HG02870 (cell line): ENCODE measurements around the gene SAG.

Source experiments
- ATAC-seq: cut with Tn5 transposase; IDR thresholded peaks from one replicate; pipeline ENCODE4 v1.9.1; 2021; ENCODE audit warnings: mild to moderate bottlenecking, moderate library complexity; ENCODE audit not compliant: unreplicated experiment

Gene SAG

DNA sequence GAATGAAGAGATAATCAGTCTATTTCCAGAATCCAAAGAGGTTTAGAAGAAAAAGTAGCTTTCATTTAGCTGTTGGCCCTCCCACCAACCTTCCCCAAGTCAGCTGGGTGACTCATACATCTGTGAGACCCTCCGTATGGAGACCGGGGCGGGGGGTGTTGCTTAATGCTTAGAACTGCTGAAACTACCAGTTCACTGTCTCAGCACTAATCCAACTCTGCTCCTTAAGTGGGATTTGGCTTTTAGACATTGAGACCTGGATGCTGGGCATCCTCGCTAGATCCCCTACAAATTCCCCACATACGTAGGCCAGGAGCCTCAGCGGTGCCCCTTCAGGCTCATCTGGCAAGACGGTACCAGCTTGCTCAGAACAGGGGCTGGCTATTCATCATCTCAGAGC is at the start of gene SAG:
TSS of gene SAG (plus strand) at position 252 of the 400 bp plus-strand sequence. CDS start 1,374 bp downstream, outside the sequence.
- ATAC-seq: no peak

DNA sequence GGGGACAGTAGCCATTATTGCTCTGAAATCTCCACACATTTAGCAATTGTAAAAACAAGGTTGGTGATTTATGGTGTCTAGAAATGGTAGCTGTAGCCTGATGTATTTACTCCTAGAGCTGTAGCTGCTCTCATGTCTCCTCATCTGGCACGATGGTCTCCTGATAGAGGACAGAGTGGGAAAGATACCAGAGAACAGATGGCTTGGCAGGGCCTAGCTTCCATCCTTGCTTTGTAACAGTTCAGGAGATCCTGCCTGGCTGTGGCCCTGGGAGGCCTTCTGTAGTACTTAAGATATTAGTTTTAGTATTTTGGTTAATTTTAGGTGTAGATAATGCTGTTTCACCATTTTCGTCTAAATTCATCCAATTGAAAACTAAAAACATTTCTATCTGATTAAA is 49.4 kb upstream of the SAG start:
- no peak for ATAC-seq

DNA sequence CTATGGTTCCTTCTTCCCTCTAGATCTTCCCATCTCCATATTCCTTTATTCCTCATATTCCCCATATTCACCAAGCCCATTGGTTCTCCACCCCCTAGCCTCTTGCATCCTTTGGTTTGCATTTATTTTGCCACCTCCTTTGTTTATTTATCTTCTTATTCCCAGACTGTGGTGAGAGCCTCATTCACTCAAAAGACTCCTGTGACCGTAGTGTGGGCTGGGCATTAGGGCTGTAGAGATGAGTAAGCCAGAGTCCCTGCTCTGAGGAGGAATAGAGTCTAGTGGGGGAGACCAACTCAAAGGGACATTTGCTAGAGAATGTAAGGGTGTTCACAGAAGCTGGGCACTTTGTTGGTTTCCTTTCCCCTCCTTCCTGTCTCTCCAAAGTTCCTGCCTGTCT is 47.9 kb upstream of the SAG start:
- ATAC-seq: no peak

DNA sequence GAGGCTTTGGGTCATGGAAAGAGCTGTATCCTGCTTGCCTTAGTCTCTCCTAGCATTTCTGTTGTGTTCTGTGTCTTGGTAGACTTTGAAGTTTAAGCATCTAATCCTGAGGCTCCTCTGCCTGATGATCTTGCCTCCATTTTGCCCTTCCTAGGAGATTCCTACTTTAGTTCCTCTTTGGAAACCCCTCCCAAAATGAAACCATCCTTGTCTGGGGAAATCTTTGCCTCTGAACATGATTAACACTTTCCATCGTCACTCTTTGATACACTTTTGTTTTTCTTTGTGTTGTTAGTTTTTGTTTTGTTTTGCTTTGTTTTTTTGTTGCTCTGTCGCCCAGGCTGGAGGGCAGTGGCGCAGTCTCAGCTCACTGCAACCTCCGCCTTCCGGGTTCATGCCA is 47.0 kb upstream of the SAG start:
- no peak for ATAC-seq

DNA sequence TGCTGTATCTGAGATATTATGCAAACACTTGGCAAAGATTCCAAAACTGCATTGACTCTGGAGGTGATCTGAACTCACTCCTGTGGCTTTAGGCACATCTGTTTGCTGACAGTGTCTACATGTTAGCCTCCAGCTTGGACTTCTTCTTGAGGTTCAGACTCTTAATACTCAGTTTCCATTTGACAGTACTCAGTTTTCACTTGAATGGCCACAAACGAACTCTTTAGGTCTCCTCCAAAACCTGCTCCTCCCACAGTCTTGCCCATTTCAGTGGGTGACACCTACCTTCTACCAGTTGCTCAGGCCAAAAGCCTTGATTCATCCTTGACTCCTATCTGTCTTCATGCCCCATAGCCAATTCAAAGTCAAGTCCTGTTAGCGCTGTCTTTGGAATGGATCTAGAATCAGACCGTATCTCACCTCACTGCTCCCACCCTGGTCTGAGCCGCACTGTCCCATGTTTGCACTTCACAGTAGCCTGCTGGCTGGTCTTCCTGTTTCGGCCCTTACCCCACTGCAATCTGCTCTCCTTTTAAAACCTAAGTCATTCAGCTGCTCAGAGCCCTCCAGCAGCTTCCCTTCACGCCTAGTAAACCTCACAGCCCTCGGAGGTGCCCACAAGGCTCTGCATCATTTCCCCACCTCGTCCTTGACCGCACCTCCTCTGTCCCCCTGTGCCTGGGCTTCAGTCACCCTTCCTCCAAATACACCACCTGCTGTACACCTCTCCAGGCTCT is 45.6 kb upstream of the SAG start:
- ATAC-seq: peak; percentile 61

DNA sequence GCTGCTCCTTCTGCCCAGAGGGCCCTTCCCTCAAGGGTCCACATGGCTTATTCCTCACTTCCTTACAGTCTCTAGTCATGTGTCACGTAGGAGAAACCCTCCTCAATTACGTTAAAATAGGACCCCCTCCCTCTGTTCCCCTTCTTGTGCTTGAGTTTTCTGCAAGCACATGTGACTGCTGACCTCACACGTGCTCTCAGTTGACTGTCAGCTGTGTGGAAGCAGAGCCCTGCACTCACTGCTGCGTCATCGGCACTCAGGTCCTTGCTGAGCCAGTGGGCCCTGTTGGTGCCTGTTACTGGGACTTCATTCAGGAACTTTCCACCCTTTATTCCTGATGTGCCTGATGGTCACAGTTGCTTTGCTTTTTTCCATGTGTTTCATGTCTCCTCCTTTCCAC is 45.1 kb upstream of the SAG start:
- ATAC-seq: no peak

DNA sequence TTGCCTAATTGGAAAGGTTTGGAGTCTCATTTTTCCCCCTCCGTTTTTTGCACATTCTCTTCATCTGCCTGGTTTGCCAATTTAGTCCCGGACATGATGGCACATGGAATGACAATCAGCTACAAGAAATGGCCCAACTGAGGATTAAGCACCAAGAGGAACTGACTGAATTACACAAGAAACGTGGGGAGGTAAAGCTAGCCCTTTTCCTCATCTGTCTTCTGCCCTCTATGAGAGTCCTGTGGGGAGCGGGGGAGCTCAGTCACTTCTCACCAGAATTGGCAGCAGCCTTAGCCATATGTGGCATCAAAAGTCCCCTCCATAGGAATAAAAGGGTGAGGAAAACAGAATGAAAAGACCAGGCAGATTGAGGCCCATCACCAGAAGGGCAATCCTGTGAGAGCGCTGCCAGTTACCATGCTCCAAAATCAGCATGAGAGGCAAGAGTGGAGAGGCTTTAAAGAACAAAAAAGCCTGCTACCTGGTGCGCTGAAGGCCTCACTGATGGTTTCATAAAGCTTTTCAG is 44.5 kb upstream of the SAG start:
- no peak for ATAC-seq

DNA sequence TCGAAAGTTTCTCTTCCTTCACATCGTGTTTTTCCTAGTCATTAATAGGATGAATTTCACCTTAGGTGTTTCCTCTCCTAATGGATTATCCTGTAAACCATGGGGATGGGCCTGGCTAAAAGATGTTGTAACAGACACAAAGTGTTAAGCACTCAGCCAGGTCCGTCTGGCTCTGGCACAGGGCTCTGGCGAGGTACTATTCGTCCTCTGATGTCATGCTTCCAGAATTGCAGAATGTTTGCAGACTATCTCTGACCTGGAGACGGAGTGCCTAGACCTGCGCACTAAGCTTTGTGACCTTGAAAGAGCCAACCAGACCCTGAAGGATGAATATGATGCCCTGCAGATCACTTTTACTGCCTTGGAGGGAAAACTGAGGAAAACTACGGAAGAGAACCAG is 42.9 kb upstream of the SAG start:
- ATAC-seq: no peak

DNA sequence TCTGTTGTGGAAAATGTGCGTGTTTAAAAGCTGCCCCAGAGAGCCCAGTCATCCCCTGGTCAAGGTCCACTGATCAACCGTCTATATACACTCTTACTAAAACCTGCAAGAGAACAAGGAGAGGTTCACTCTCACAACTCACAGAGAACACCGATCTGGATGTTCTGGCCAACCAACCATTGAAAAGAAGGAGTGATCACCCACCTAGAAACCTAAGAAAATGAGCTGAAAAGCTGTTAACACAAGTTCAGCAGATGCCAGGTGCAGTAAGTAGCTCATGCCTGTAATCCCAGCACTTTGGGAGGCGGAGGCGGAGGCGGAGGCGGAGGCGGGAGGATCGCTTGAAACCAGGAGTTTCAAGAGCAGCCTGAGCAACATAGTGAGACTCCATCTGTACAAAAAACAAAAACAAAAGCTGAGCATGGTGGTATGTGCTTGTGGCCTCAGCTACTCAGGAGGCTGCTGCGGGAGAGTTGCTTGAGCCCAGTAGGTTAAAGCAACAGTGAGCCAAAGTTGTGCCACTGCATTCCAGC is 41.7 kb upstream of the SAG start:
- ATAC-seq: peak; percentile 38

DNA sequence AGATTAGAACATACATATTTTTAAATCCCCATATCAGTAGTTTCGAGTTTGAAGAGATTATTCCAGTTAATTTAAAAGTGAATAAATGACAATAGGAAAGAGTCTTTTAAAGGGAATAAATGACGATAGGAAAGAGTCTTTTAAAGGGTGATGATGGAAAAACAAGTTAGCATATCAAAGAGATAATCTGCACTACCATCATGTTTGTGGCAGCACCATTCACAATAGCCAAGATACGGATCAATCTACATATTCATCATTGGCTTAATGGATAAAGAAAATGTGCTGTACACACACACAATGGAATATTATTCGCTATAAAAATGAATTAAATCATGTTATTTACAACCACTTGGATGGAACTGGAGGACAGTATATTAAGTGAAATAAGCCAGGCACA is 41.1 kb upstream of the SAG start:
- ATAC-seq: no peak

DNA sequence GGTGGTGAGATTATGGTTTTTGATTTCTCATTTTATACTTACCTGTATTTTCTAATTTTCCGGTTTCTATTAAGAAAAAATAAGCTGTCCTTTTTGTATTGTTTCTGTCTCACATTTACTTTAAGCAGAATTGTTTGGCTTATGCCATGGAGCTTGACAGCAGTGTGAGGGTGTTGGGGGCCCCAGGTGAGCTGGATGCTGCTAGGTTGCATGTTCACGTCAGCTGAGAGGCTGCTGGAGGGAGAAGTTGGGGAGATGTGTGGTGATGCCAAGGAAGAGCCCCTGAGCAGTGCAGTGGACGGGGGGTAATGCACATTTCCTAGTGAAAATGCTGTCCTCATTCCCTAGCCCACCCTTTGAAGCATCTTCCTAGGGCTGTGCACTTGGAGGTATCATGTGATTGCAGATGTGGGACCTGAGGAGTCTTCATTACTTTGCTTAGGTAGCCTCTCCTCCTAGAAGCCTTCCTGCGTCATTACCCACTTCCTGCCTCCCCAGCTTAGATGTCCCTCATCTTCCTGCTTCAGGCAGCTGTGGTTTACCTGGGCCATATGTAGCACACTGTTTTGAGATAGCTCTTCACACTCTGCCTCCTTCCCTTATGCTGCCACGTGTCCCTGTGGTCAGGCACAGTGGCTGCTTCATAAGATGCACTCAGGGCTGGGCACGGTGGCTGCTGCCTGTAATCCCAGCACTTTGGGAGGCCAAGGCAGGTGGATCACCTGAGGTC is 39.9 kb upstream of the SAG start:
- ATAC-seq: peak; percentile 64

DNA sequence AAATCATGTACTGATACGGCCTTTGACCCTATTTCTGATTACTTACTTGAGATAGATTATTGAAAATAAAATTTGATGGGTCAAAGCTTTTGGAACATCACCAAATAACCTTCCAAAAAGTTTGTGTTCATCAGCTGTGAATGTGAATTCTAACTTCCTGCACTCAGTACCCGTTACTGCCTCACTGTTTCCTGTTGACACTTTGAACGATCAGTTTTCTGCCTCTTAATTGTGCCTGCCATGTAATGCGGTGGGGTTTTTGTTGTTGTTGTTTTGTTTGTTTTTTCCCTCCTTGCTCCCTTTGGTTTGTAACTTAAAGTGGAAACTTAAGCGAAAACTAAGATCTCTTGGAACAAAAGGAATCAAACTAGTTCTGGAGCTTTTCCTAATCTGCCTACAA is 37.2 kb upstream of the SAG start:
- ATAC-seq: no peak

DNA sequence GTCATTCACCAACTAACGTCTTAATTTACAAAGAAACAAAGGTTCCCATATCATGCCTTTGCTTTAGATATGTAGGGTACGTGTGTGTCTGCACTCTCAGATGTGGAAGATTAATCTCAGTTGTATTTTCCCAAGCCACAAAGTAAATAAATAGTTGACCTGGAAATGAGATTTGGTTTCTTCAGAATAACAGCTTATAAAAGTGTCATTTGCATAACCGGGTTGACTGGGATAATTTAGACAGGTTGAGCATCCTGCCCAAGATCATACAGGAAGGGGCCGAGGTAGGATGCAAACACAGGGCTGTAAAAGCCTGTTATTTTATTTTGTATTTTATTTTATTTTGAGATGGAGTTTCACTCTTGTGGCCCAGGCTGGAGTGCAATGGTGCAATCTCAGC is 36.7 kb upstream of the SAG start:
- ATAC-seq: no peak

DNA sequence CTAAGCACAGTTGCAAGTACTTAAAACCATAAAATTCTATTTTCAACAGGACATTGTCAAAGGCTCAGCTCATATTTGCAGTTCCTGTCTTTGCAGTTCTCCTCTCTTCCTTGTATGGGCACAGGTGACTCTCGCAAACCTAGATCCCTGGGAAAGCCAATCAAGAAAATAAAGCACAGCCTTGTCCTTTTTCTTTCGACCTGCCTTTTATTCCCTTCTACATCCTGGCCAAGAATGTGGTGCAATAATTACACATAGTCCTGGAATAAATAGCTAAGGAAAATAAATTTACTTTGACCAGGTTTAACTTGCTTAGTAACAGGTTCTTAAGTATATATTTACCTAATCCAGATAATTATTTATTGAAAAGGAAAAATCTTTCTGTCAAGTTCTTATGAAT is 35.9 kb upstream of the SAG start:
- no peak for ATAC-seq

DNA sequence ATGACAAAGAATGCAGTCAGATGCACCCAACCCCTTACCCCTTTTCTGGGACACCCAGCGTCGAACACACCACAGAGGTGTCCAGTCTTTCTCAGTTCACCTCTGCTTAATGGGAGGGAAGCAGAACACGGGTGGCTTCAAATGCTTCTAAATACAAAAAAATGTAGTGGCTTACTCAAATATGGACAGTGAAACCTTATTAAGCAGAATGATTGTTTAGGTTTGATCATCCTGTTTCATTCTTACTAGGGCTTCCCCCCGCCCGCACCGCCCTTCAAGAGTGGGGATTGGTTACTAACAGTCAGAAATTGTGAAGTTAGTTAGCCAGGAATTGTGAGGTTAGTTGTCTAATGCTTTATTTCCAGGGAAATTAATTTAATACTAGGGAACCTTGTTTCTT is 34.5 kb upstream of the SAG start:
- no peak for ATAC-seq

DNA sequence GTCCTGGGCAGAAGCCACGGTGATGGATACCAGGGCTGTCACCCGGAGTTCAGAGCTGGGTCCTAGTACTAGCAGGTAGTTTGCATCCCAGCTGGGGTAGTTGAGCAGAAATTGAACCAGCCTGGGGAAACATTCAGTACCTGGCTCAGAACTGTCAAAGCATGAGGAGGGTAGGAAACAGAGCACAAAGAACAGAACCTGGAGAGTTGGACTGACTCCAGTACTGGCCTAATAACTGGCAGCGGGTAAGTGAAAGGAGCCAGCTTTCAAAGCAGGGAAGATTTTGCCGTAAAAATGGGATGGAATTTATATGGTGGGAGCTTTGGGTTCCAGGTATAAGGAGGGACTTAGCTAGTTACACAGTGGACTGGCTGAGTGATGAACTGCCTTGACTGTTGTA is 32.4 kb upstream of the SAG start:
- ATAC-seq: no peak

DNA sequence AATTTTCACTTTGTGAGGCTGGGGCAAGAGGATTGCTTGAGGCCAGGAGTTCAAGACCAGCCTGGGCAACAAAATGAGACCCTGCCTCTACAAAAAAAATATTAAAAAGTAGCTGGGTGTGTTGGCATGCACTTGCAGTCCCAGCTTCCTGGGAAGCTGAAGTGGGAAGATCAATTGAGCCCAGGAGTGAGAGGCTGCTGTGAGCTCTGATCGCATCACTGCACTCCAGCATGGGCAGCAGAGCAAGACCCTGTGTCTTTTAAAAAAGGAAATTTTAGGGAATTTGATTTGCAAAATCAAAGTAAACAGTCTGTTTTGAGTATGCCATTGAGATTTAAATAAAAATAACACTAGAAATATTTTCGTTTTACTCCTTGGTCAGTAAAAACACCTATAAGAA is 28.7 kb upstream of the SAG start:
- no peak for ATAC-seq

DNA sequence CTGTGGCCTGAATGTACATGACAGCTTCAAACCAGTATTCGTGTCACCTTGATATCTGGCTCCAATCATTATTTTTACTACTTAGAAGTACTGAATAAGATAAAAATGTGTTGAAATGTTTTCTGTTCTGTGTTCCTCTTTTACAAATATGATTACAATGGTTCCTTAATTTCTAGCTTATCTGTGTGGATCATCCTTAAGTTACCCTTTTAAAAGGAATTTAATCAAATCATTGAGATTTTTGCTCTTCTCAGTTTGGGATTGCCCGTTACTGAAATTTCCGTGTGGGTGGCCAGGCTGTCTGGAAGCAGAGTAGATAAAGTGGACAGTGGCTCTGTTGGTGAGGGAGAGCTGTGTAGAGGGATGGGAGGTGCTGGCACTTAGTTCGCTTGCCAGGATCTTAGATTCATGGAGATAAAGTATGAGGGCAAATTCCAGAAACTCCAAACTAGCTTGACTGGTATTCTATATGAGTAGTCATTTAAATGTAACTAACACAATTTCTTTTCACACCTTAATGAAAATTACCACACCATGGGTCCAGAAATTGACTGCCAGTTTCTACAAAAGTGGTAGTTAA is 27.4 kb upstream of the SAG start:
- ATAC-seq: no peak

DNA sequence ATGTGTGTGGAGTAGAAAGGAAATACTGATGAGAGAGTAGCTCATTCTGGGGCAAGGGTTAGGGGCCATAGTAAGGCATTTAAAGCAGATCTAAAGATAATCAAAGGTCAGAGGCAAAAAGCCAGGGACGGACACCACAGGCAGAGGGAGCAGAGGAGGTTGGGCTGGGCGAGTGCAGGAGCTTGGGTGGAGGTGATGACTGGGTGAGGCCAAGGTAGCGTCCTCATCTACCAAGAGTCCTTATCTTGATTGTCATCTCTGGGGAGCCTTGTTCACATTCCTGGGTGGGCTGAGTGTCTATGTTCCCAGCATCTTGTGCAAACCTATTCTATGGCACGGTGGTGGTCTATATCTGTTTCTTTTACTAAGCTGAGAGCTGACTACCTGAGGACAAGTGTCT is 26.1 kb upstream of the SAG start:
- no peak for ATAC-seq

DNA sequence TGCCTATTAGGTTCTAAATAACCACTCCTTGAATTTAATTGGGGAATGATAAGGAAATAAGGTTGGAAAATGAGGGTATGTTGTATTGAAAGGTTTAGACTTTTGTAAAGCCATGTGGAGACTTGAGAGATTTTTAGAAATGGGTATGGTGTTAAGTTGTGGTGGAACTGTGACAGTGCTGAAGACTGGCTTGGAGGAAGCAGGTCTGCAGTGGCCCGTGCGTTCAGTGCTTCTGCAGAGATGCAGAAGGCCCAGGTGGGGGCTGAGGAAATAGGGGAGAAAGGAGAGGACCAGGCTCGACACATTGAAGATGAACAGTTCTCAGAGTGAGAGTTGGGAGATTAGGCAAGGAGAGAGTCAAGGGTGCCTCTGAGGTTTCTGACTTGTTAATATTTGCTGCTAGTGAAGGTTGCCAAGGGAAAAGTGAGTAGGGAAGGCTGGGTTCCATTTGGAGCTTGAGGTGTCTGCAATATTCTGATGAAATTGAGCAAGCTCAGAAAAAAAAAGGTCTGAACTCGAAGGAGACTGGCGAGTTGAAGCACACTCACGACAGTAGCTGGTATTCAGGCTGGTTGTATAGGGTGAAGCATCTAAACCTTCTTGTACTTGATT is 25.5 kb upstream of the SAG start:
- ATAC-seq: no peak

DNA sequence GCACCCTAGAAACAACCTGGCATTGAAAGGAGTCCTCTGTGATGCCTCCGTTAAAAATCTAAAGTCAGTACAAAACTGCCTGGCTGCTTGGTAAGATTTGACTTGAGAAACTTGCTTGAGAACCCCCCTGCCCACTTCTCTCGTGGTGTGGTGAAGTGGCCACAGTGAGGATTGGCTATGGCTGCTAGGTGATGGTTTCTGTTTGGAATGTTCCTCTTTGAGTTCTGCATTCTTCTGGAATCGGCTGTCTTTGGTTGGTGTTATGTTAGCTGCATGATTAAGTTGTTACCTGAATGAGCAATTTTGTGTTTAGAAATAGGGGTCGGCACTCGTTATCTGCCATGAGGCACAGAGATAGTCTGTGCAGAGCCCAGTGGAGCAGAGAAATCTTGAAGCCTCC is 21.7 kb upstream of the SAG start:
- no peak for ATAC-seq
